GM21360 (cell line): Measurements from ENCODE around the gene GPC6.
"Not testable (repeated sequence)": the region's sequence is repeated elsewhere in the genome, so short reads cannot be mapped to it uniquely, and the experiment has no call there.

Experiments
- ATAC-seq: cut with Tn5 transposase; IDR thresholded peaks from one replicate; pipeline ENCODE4 v1.9.1; 2021; ENCODE audit warnings: mild to moderate bottlenecking, moderate library complexity; ENCODE audit not compliant: unreplicated experiment

GPC6 gene

GRCh38 chr13:94181461-94182107, 955.0 kb downstream of the GPC6 start:
- no peak for ATAC-seq

DNA sequence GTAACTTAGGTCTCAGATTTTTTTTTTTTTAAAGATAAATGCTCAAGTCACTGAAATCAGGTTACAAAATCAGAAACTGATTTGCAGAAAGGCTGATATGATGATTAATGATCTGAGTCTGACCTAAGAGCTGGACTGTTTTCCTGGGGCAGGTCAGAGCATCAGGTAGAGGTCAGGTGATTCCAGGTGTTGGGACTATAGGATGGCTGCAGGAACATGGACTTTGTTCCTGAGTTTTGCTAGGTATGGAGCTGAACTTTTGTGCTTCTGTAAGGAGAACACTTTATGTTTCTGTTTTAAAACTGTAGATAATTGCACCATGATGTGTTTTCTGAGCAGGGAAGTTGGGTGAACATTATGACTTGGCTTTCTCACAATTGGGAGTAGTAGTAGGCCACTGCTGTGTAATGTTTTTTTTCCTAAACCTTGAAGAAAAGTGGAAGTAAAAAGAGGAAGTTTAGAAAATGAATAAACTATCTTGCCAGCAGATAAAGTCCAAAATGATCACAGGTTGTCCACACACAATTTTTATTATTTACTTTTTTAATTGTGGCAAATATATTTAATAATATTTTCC, 955.7 kb downstream of the GPC6 start:
- ATAC-seq, result no peak

DNA sequence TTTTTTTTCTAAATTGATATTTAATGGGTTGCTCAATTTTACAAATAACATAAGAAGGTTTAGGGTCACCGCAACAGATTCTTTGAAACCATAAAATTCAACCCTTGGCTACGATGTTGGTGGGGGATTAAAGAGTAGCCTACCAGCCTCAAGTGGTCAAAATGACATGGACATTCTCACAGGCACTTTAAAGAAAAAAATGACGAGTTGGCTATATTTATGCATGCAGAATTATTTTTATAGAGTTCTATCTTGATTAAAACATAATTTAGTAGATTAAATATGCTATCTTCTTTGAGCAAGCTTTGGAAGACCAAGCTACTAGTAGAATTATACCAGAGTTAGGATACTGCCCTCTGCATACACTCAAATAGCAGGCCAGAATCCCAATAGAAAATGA, 959.9 kb downstream of the GPC6 start:
- no peak for ATAC-seq

GRCh38 chr13:94188201-94188854, 961.7 kb downstream of the GPC6 start:
- no peak for ATAC-seq

GRCh38 chr13:94192431-94192975, 965.9 kb downstream of the GPC6 start:
- ATAC-seq, result peak; percentile 51

GRCh38 chr13:94195715-94196114, 969.1 kb downstream of the GPC6 start:
- ATAC-seq, result no peak

DNA sequence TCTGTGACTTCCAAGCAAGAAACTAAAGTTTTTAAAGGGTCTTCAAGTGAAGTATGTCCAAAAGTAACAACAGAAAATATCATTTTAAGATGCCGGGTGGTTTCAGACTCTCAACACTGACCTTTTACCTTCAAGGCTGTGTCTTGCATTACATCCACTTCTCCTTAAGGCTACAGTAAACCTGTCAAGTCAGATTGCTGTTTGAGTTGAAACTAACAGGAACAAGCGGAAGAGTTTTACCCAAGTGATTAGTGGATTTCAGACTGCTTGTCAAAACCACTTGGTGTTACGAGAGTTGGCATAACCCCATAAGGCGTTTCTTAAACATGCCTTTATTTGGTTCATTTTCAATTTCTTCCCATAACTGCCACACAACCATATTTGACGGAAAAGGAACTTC, 969.8 kb downstream of the GPC6 start:
- no peak for ATAC-seq

GRCh38 chr13:94198681-94199080, 972.1 kb downstream of the GPC6 start:
- no peak for ATAC-seq

GRCh38 chr13:94199135-94199534, 972.5 kb downstream of the GPC6 start:
- no peak for ATAC-seq

DNA sequence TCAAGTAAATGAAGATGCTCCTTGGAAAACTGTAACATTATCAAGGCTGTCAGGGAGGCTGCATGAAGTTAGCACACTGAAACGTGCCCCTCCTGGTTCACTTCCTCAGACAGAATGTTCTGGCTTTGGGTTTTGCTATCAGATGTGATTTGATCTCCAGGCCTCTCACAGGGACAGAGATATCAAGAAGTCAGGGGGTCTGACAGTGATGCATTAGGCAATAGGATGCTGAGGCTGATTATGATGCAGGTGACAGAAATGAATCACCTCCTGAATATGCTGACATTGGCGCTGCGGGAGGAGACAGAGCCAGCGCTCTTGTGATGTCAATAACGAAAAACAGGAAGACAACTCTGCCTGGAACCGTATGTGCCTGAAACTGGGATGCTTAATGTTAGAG, 974.4 kb downstream of the GPC6 start:
- no peak for ATAC-seq

DNA sequence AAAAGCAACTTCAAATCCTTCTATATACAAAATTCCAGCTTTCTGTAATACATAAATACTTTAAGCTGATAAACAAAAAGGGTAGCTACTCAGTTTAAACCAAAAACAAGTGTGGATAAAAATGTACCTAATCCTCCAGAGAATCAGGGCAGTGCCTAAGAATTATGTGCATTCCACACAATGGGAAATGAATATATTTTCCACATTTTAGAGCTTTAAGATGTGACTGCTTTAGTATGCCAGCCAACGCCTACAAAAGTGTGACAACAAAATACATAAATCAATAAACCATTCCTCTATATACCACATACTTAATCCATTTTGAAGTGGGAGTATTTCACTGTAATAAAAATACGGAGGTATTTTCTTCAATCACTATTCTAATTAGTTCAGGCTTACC, 977.6 kb downstream of the GPC6 start:
- no peak for ATAC-seq

DNA sequence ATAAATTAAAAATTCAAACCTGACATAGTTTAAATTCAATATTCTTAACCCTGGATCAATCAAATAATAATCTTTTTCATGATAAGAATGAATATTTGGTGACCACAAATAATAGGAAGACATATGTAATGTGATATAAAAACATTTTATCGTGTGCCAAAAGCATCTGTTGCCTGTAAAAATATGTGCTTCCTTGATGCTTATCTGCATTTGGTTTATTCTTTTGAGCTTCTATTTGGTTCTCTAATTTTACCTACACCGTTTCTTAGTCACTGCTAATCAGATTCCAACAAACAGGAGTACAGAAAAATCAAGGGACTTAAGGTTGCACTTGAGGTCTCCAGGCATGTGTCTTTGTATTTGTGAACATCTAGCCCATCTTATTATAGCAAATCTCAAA, 978.3 kb downstream of the GPC6 start:
- no peak for ATAC-seq

GRCh38 chr13:94205896-94206295, 979.3 kb downstream of the GPC6 start:
- no peak for ATAC-seq

DNA sequence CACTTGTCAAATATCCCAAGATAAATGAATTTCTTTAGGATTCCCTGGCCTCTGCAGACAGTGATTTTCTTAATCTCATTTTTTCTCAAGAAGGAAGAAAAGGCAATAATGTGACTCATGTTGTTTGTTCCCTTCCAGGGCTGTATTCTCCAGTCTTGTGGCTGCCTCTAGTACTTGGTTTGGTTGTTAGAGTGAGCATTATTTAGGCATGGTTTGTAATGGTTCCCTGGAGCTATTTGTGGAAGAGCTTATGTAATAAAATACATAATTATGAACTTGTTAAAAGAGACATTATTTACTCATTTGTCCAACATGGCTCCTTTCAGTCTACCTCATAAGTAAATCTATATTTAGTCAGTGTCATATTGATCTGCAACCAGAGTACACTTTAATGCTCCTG, 982.5 kb downstream of the GPC6 start:
- no peak for ATAC-seq

GRCh38 chr13:94209913-94210312, 983.3 kb downstream of the GPC6 start:
- ATAC-seq, result not testable (repeated sequence)

DNA sequence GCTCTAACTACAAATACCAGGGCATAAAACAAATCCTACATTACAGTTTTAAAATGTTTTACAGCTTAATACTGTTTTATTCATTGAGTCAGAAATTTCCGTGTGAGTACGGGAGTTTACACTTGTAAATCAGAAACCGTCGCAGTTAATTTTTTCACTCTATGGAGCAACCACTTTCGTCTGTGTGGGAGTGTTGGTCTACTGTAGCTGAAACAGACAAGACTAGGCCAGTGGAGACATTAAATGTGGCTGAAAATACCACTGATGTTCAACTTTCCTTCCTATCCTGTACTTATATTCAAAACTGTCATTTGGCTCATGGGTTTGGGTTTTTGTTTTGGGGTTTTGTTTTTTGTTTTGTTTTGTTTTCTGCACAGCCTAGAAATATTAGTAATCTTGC, 984.2 kb downstream of the GPC6 start:
- no peak for ATAC-seq

DNA sequence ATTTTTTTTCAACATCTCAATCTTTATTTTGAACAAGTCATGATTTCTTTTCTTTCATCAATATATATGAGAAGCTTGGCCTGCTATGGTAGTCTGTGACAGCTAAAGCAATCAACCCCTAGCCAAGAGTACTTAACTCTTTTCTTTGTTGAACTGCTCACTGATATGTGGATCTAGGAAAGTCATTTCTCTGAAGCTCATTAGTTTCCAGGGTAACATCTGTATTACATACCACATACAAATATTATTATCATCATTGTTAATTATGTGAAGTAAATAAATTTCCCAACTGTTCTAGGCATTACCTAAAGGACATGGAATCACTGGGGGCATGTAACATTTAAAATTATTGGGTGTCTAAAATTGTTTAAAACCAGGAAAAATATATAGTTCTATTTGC, 985.6 kb downstream of the GPC6 start:
- no peak for ATAC-seq

DNA sequence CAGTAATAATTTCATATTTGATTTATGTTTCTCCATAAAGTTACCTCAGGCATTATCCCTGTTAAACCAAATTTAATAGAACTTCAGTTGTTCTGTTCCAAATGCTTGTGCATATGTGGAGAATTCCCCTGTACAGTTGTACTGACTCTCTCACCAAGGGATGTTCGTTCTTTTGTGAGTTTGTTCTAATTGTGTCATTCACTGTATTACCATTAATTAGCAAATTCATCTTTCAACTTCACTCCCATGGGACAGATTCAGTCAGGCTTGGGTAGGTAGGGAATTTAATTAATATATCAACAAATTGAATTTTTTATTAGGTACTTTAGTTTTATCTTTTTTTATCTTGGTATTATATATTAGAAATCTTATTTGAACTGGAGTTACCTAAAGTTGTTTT, 987.5 kb downstream of the GPC6 start:
- no peak for ATAC-seq

DNA sequence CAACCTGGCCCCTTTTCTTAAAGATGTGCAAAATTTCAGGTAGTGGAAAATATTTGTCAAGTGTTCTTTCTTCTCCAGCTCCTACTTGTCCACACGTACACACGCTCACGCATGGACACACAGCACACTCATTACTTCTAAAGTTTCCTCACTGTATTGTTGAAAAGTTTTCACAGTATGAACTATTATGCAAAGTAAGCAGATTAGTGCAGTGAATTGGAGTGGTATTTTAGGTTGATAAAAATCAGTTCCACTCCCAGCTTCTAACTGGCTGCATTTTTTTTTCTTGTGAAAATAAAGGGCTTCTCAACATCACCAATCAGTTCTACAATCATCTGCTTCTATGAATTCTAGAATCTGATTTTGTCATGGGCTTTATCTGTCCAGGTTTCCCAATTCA, 988.4 kb downstream of the GPC6 start:
- ATAC-seq, result no peak

DNA sequence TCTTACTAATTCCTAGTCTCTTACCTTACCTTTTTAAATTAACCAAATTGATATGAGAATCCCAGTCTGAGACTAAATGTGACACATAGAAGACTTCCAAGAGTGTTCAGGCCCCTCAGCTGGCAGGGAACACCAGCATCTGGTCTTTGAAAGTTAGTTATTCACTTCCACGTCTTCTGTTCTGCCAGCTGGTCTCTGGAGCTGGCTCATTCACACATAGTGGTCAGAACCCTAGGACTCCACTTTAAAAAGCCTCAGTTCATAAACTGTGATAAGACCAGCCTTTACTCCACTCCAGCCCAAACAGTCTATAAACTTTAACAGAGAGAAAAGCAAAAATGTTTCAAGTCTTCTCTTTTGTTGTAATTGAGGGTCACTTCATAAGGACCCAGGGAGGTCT, 989.9 kb downstream of the GPC6 start:
- no peak for ATAC-seq

DNA sequence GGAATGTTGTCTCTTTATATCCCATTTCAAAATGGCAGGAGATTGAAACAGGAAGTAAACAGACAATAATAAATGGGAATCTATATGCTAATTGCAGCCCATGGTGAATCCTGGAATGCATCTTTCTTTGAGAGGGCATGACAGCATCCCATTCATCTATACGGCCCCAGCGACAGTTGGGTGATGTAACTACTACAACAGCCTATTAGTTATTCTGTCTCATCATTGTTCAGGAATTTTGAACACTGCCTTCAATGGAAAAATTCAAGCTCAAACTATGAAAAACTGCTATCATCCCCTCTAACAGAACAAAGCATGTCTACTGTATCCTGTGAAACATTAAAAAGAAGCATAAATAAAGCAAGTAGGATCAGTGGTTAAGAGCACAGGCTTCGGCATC, 990.8 kb downstream of the GPC6 start:
- ATAC-seq, result no peak

DNA sequence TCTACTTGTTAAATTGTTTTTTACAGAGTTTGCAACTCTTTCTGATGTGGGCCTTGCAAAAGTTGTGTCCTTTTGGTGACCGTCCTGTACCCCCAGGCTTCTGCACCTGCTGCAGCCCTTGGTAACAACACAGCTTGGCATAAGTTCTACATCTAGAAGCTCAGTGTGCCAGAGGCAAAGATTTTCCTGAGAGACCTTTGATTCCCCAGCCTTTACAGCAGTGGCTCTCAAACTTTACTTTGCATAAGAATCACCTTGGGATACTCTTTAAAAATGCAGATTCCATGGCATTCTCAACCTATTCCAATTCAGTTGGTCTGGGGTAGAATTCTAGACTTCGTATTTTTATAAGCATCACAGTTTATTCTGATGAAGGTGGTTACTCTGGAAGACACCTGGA, 991.9 kb downstream of the GPC6 start:
- no peak for ATAC-seq
